ENCODE measurements around the gene SARDH.

GRCh38 chr9:133638076-133638475 is 100.1 kb downstream of the SARDH start:
- TF ChIP-seq CTCF (conservative IDR thresholded peaks at IDR 0.05 in 1 of 2, IDR thresholded peaks at IDR 0.05 in 1 of 2; ENCODE audit: low read depth in 1 of 2, low read length in 2 of 2) (no peak), EZH2 (IDR thresholded peaks at IDR 0.05; ENCODE audit: low read length, missing control alignments) (no peak)

All from fibroblast of lung (primary cell).